ENCODE results near the gene MEI1.

The MEI1 gene

GRCh38 chr22:41768430-41768829, 69.1 kb downstream of the MEI1 start:
- DNase-seq (ENCODE audit: low read depth) = no peak
- no peak for TF ChIP-seq CTCF (IDR thresholded peaks at IDR 0.05; ENCODE audit: control insufficient read depth, insufficient read depth, low read depth, low read length, missing control alignments)
- no peak overlapping the region for H3K4me3 ChIP-seq (ENCODE audit: control insufficient read depth, low read depth, low read length)

GRCh38 chr22:41770715-41771468, 71.6 kb downstream of the MEI1 start:
- no peak for DNase-seq (ENCODE audit: low read depth)
- TF ChIP-seq CTCF (IDR thresholded peaks at IDR 0.05; ENCODE audit: control insufficient read depth, insufficient read depth, low read depth, low read length, missing control alignments) = no peak

GRCh38 chr22:41772198-41772597, 72.9 kb downstream of the MEI1 start:
- no peak for TF ChIP-seq CTCF (IDR thresholded peaks at IDR 0.05; ENCODE audit: control insufficient read depth, insufficient read depth, low read depth, low read length, missing control alignments)
- DNase-seq (ENCODE audit: low read depth) = no peak
- H3K4me3 ChIP-seq (ENCODE audit: control insufficient read depth, low read depth, low read length) = no peak overlapping the region

More at GRCh38 chr22:41770715-41771468, 71.6 kb downstream of the MEI1 start:
- no peak overlapping the region for H3K4me3 ChIP-seq (ENCODE audit: control insufficient read depth, low read depth, low read length)

- TF ChIP-seq CTCF (IDR thresholded peaks at IDR 0.05; ENCODE audit: control insufficient read depth, insufficient read depth, low read depth, low read length, missing control alignments) = no peak
- DNase-seq (ENCODE audit: low read depth) = no peak
- no peak overlapping the region for H3K4me3 ChIP-seq (ENCODE audit: control insufficient read depth, low read depth, low read length)
Observed at GRCh38 chr22:41772645-41773044, 73.3 kb downstream of the MEI1 start.

GRCh38 chr22:41775338-41775737, 76.0 kb downstream of the MEI1 start:
- DNase-seq (ENCODE audit: low read depth) = no peak
- H3K4me3 ChIP-seq (ENCODE audit: control insufficient read depth, low read depth, low read length) = no peak overlapping the region
- TF ChIP-seq CTCF (IDR thresholded peaks at IDR 0.05; ENCODE audit: control insufficient read depth, insufficient read depth, low read depth, low read length, missing control alignments) = no peak

GRCh38 chr22:41775976-41776375, 76.7 kb downstream of the MEI1 start:
- DNase-seq (ENCODE audit: low read depth) = no peak
- TF ChIP-seq CTCF (IDR thresholded peaks at IDR 0.05; ENCODE audit: control insufficient read depth, insufficient read depth, low read depth, low read length, missing control alignments) = no peak
- H3K4me3 ChIP-seq (ENCODE audit: control insufficient read depth, low read depth, low read length) = no peak overlapping the region
